Neuron (in vitro differentiated cells): ENCODE measurements around the gene SGMS1.
"Not testable (repeated sequence)": the region's sequence is repeated elsewhere in the genome, so short reads cannot be mapped to it uniquely, and the experiment has no call there.

Experiments used
- H2AFZ ChIP-seq: one replicate; pipeline ENCODE4 v1.6.1; 2013; ENCODE audit warnings: low read depth, mild to moderate bottlenecking, inconsistent platforms, low read length, moderate library complexity
- H3K27me3 ChIP-seq: one replicate; pipeline ENCODE4 v1.6.1; 2013; ENCODE audit warnings: low read length; ENCODE audit not compliant: insufficient read depth
- H3K36me3 ChIP-seq: one replicate; pipeline ENCODE4 v1.6.1; 2013; ENCODE audit warnings: low read length; ENCODE audit not compliant: insufficient read depth
- H3K4me1 ChIP-seq: one replicate; pipeline ENCODE4 v1.6.1; 2013; ENCODE audit warnings: low read length; ENCODE audit not compliant: insufficient read depth
- H3K4me3 ChIP-seq: 2 replicates; pipeline ENCODE4 v1.5.1; 2013; ENCODE audit warnings: mild to moderate bottlenecking, low read length, moderate library complexity
- H3K9me3 ChIP-seq: one replicate; pipeline ENCODE4 v1.6.1; 2013; ENCODE audit warnings: low read length

SGMS1 gene

GRCh38 chr10:50534748-50535376 is 88.9 kb downstream of the SGMS1 start:
- H3K9me3 ChIP-seq, H3K27me3 ChIP-seq, H2AFZ ChIP-seq, H3K4me1 ChIP-seq, H3K36me3 ChIP-seq, H3K4me3 ChIP-seq: not testable (repeated sequence)

GRCh38 chr10:50533296-50533695 is 90.5 kb downstream of the SGMS1 start:
- Histone ChIP-seq H3K9me3 (no peaks in the 10 kb centered on the region), H3K27me3 (no peaks in the 10 kb centered on the region), H3K36me3 (no peaks in the 10 kb centered on the region), H3K4me1 (no peaks in the 10 kb centered on the region), H2AFZ (no peak overlapping the region), H3K4me3 (no peak overlapping the region)

- Histone ChIP-seq H3K36me3 (no peaks in the 10 kb centered on the region), H3K27me3 (no peaks in the 10 kb centered on the region), H3K4me3 (no peak overlapping the region), H2AFZ (no peak overlapping the region), H3K9me3 (no peaks in the 10 kb centered on the region), H3K4me1 (no peaks in the 10 kb centered on the region)
Measured at GRCh38 chr10:50531388-50532077, 92.2 kb downstream of the SGMS1 start.

- Histone ChIP-seq H3K27me3 (no peaks in the 10 kb centered on the region), H3K9me3 (no peaks in the 10 kb centered on the region), H3K36me3 (no peaks in the 10 kb centered on the region), H3K4me3 (no peak overlapping the region), H3K4me1 (no peaks in the 10 kb centered on the region), H2AFZ (no peak overlapping the region)
Measured at GRCh38 chr10:50529660-50530059, 94.1 kb downstream of the SGMS1 start.

GRCh38 chr10:50528206-50528605 is 95.5 kb downstream of the SGMS1 start:
- H3K9me3 ChIP-seq = no peaks in the 10 kb centered on the region
- H3K4me3 ChIP-seq = no peak overlapping the region
- H3K4me1 ChIP-seq = no peaks in the 10 kb centered on the region
- H3K27me3 ChIP-seq = no peaks in the 10 kb centered on the region
- no peak overlapping the region for H2AFZ ChIP-seq
- no peaks in the 10 kb centered on the region for H3K36me3 ChIP-seq

GRCh38 chr10:50527442-50528043 is 96.2 kb downstream of the SGMS1 start:
- Histone ChIP-seq H3K36me3 (no peaks in the 10 kb centered on the region), H3K4me1 (no peaks in the 10 kb centered on the region)

GRCh38 chr10:50526185-50526584 is 97.6 kb downstream of the SGMS1 start:
- Histone ChIP-seq H3K9me3 (no peaks in the 10 kb centered on the region), H3K36me3 (no peaks in the 10 kb centered on the region), H3K4me3 (no peak overlapping the region), H2AFZ (no peak overlapping the region), H3K27me3 (no peaks in the 10 kb centered on the region), H3K4me1 (no peaks in the 10 kb centered on the region)

More at GRCh38 chr10:50527442-50528043, 96.2 kb downstream of the SGMS1 start:
- Histone ChIP-seq H3K9me3 (no peaks in the 10 kb centered on the region), H2AFZ (no peak overlapping the region), H3K27me3 (no peaks in the 10 kb centered on the region), H3K4me3 (no peak overlapping the region)

GRCh38 chr10:50523357-50523756 is 100.4 kb downstream of the SGMS1 start:
- no peak overlapping the region for H3K4me3 ChIP-seq
- H3K9me3 ChIP-seq = no peaks in the 10 kb centered on the region
- H3K36me3 ChIP-seq = no peaks in the 10 kb centered on the region
- no peaks in the 10 kb centered on the region for H3K27me3 ChIP-seq
- H2AFZ ChIP-seq = no peak overlapping the region
- no peaks in the 10 kb centered on the region for H3K4me1 ChIP-seq

- no peaks in the 10 kb centered on the region for H3K4me1 ChIP-seq
- no peaks in the 10 kb centered on the region for H3K36me3 ChIP-seq
- no peak overlapping the region for H2AFZ ChIP-seq
- H3K9me3 ChIP-seq = no peaks in the 10 kb centered on the region
- H3K27me3 ChIP-seq = no peaks in the 10 kb centered on the region
- no peak overlapping the region for H3K4me3 ChIP-seq
Measured at GRCh38 chr10:50522908-50523307, 100.8 kb downstream of the SGMS1 start.

- Histone ChIP-seq H3K4me3 (no peak overlapping the region), H3K9me3 (no peaks in the 10 kb centered on the region), H3K36me3 (no peaks in the 10 kb centered on the region), H3K27me3 (no peaks in the 10 kb centered on the region), H2AFZ (no peak overlapping the region), H3K4me1 (no peaks in the 10 kb centered on the region)
Measured at GRCh38 chr10:50520115-50520514, 103.6 kb downstream of the SGMS1 start.

- Histone ChIP-seq H3K4me1 (no peaks in the 10 kb centered on the region), H3K27me3 (no peaks in the 10 kb centered on the region), H2AFZ (no peak overlapping the region), H3K36me3 (no peaks in the 10 kb centered on the region), H3K9me3 (no peaks in the 10 kb centered on the region), H3K4me3 (no peak overlapping the region)
Measured at GRCh38 chr10:50517626-50518025, 106.1 kb downstream of the SGMS1 start.

GRCh38 chr10:50516171-50516570 is 107.6 kb downstream of the SGMS1 start:
- H3K27me3 ChIP-seq = no peaks in the 10 kb centered on the region
- H3K4me1 ChIP-seq = no peaks in the 10 kb centered on the region
- H3K9me3 ChIP-seq = no peaks in the 10 kb centered on the region
- no peak overlapping the region for H3K4me3 ChIP-seq
- H2AFZ ChIP-seq = no peak overlapping the region
- no peaks in the 10 kb centered on the region for H3K36me3 ChIP-seq

GRCh38 chr10:50515420-50515819 is 108.3 kb downstream of the SGMS1 start:
- no peaks in the 10 kb centered on the region for H3K36me3 ChIP-seq
- H3K27me3 ChIP-seq = no peaks in the 10 kb centered on the region
- H3K9me3 ChIP-seq = no peaks in the 10 kb centered on the region
- no peak overlapping the region for H3K4me3 ChIP-seq
- H3K4me1 ChIP-seq = peaks cover 2% of the 10 kb centered on the region
- no peak overlapping the region for H2AFZ ChIP-seq
